H1 (cell line): ENCODE results near the gene ACTL7A. TPM values are rescaled to one million over a fixed set of nuclear protein-coding genes. Genes with fewer than 3 reads are reported as not detected.

Experiments
- EP300 ChIP-seq, 2 experiments: IDR thresholded peaks; 1 replicate in 1 of 2; 2 replicates in 1 of 2; pipeline ENCODE4 v1.6.1; 2011 to 2012; ENCODE audit warnings: low read depth in 2 of 2, low read length in 2 of 2, mild to moderate bottlenecking in 2 of 2, borderline replicate concordance in 1 of 2, inconsistent platforms in 1 of 2, moderate library complexity in 1 of 2
- SUZ12 ChIP-seq: fragments of 200-600 bp; sonication (generic); IDR thresholded peaks from 2 replicates; pipeline ENCODE4 v1.6.1; 2012; ENCODE audit warnings: mild to moderate bottlenecking, inconsistent platforms, low read length, moderate library complexity, mixed read lengths
- polyA plus RNA-seq, 7 experiments: library from polyadenylated mRNA; depleted of rRNA in 3 of 7; stranded (reverse) in 5 of 7; unstranded in 2 of 7; fragments of >200 nt in 5 of 7; fragments of 200-250 nt in 2 of 7; gene quantifications; 1 replicate in 5 of 7; 2 replicates in 1 of 7; 4 replicates in 1 of 7; pipeline versions ENCODE4 v1.2.1 to v1.2.3, GENCODE V29; 2011 to 2013; ENCODE audit warnings: missing spikeins in 2 of 7, mixed read lengths in 2 of 7
- total RNA-seq: library from RNA; stranded (reverse); fragmentation: NEBNext Ultra II Directional; extraction: Animal tissue kit (Norgen Biotek cat#: 25700); gene quantifications from 2 replicates; pipeline ENCODE4 v1.2.1, GENCODE V29; 2021

ACTL7A gene
- total and polyA plus RNA-seq, 2 of the 8 experiments (the other 6 are each of a cell fraction or from before 2014, with no cell fraction given), result not detected

DNA sequence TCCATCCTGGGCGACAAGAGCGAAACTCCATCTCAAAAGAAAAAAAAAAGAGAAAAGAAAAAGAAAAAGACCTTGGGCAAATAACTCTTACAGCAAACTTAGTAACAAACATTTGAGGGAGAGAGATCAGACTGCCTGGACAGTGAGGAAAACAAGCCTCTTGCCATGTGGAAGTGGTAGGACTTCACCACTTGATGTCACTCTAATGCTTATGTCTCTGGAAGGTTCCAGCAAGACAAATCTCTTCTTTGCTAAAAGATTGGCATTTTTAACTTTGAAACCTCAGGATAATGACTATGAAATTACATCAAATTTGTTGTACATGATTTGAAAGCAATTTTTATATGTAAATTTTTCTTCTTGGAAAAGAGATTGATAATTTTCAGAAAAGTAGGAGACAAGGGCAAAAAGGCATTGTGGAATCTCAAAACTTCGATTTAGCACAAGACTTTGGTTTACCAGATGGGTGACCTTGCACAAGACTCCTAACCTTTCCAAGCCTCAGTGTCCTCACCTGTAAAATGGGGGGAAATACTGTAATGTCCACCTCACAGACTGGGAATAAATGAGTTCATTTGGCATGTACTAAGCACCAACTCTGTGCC lies 11.7 kb upstream of the ACTL7A start (continued):
- TF ChIP-seq SUZ12, result no peak
- no peak for TF ChIP-seq EP300 (IDR thresholded peaks at IDR 0.05; ENCODE audit: borderline replicate concordance in 1 of 2, low read depth in 2 of 2, low read length in 2 of 2)
